Activated CD4-positive, alpha-beta T cell treated with anti-CD3 and anti-CD28 coated beads for 48 hours (primary cell): ENCODE data around the gene PMF1.
"Not testable (repeated sequence)": the region's sequence is repeated elsewhere in the genome, so short reads cannot be mapped to it uniquely, and the experiment has no call there.

Experiments
- DNase-seq: peaks from one replicate; pipeline ENCODE4 v3.0.0-alpha.2; 2020

The PMF1 gene

GRCh38 chr1:156198831-156199349 lies 13.9 kb upstream of the PMF1 start:
- peak; percentile 51 for DNase-seq

GRCh38 chr1:156200044-156200443 lies 12.8 kb upstream of the PMF1 start:
- no peak for DNase-seq

GRCh38 chr1:156203331-156203730 lies 9.5 kb upstream of the PMF1 start:
- no peak for DNase-seq

- no peak for DNase-seq
Measured at GRCh38 chr1:156204686-156205085, 8.1 kb upstream of the PMF1 start.

GRCh38 chr1:156211243-156211642 lies 1.6 kb upstream of the PMF1 start:
- no peak for DNase-seq

- no peak for DNase-seq
Measured at GRCh38 chr1:156212130-156212529, 677 bp upstream of the PMF1 start.

- no peak for DNase-seq
Measured at GRCh38 chr1:156213644-156213966, 798 bp downstream of the PMF1 start.

- peak; percentile 53 for DNase-seq
Measured at GRCh38 chr1:156214024-156214748, 1.4 kb downstream of the PMF1 start.

GRCh38 chr1:156216361-156217086 lies 3.7 kb downstream of the PMF1 start:
- not testable (repeated sequence) for DNase-seq

GRCh38 chr1:156217871-156218270 lies 5.1 kb downstream of the PMF1 start:
- DNase-seq = peak; percentile 52

- no peak for DNase-seq
Measured at GRCh38 chr1:156220226-156220625, 7.4 kb downstream of the PMF1 start.

GRCh38 chr1:156221986-156222692 lies 9.3 kb downstream of the PMF1 start:
- peak; percentile 54 for DNase-seq

- DNase-seq = no peak
Measured at GRCh38 chr1:156225677-156226014, 12.8 kb downstream of the PMF1 start.

GRCh38 chr1:156226116-156226538 lies 13.3 kb downstream of the PMF1 start:
- no peak for DNase-seq

GRCh38 chr1:156226782-156227181 lies 14.0 kb downstream of the PMF1 start:
- DNase-seq = no peak

- DNase-seq = no peak
Measured at GRCh38 chr1:156228501-156228900, 15.7 kb downstream of the PMF1 start.

GRCh38 chr1:156229809-156230472 lies 17.1 kb downstream of the PMF1 start:
- no peak for DNase-seq

GRCh38 chr1:156230473-156230837 lies 17.6 kb downstream of the PMF1 start:
- no peak for DNase-seq

GRCh38 chr1:156232201-156232894 lies 19.5 kb downstream of the PMF1 start:
- DNase-seq = no peak

- no peak for DNase-seq
Measured at GRCh38 chr1:156233426-156234127, 20.8 kb downstream of the PMF1 start.

- no peak for DNase-seq
Measured at GRCh38 chr1:156236164-156236563, 23.4 kb downstream of the PMF1 start.

GRCh38 chr1:156238248-156238647 lies 25.4 kb downstream of the PMF1 start:
- no peak for DNase-seq
